SKM-1 (cell line): Measurements from ENCODE around the gene SH3BGR.

ENCODE experiments used
- DNase-seq: peaks from one replicate; lab custom pipeline; 2025; ENCODE audit not compliant: unreplicated experiment; lab: John Stamatoyannopoulos, UW

SH3BGR gene

DNA sequence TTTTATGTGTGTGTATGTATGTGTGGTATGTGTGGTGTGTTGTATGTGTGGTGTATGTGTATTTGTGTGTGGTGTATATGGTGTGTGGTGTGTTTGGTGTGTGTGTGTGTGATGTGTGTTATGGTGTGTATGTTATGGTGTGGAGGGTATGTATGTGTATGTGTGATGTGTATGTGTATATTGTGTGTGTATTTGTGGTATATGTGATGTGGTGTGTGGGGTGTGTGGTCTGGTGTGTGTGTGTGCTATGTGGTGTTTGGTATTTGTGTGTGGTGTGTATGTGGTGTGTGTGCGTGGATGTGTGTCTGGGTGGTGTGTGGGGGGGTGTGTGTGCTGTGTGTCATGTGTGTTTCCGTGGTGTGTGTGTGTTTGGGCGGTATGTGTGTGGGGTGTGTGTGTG is 59.3 kb downstream of the SH3BGR start:
- DNase-seq = no peak

DNA sequence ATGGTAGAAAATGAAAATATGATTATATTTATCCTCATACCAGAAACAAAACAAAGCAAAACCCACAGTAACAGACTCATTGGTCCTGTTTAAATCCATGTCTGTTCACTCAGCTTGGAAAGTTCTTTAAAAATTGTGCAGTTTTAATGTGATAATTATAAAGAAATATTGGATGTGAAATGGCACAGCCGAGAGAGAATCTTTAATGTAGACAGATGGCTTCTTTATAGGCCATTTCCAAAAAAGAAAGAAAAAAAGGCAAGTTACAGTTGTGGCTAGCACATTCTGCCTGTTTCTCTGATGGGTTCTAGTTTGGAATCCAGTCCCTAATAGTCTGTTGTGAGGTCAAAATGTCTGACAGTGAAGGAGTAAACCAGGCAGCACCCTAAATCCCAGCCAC is 62.0 kb downstream of the SH3BGR start:
- no peak for DNase-seq

- DNase-seq = no peak
Observed at GRCh38 chr21:39515684-39516472, 64.1 kb downstream of the SH3BGR start.

GRCh38 chr21:39518055-39518846 is 66.5 kb downstream of the SH3BGR start:
- peak; percentile 53 for DNase-seq

- DNase-seq = no peak
Observed at GRCh38 chr21:39518847-39519210, 67.1 kb downstream of the SH3BGR start.

GRCh38 chr21:39519835-39520234 is 68.1 kb downstream of the SH3BGR start:
- DNase-seq = no peak

GRCh38 chr21:39523399-39523798 is 71.6 kb downstream of the SH3BGR start:
- no peak for DNase-seq

- no peak for DNase-seq
Observed at GRCh38 chr21:39523915-39524314, 72.1 kb downstream of the SH3BGR start.

DNA sequence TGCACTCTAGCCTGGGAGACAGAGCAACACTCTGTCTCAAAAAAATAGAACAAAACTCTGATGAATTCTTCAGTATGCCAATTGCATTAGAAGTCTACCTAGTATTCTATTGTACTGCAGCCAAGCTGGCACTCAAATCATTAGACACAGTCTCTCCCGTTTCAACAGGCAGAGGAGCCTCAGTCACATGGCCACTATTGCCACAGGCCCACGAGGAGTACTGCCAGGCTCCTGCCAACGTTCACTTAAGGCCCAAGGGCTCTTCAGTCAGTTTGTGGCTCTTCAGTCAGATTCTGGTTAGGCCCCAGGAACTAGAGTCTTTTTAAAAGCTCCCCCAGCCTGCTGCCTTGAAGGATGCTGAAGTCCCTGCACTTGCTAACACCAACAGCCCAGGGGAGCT is 73.4 kb downstream of the SH3BGR start:
- no peak for DNase-seq

GRCh38 chr21:39525601-39526000 is 73.8 kb downstream of the SH3BGR start:
- DNase-seq = no peak

GRCh38 chr21:39527067-39527595 is 75.4 kb downstream of the SH3BGR start:
- no peak for DNase-seq

DNA sequence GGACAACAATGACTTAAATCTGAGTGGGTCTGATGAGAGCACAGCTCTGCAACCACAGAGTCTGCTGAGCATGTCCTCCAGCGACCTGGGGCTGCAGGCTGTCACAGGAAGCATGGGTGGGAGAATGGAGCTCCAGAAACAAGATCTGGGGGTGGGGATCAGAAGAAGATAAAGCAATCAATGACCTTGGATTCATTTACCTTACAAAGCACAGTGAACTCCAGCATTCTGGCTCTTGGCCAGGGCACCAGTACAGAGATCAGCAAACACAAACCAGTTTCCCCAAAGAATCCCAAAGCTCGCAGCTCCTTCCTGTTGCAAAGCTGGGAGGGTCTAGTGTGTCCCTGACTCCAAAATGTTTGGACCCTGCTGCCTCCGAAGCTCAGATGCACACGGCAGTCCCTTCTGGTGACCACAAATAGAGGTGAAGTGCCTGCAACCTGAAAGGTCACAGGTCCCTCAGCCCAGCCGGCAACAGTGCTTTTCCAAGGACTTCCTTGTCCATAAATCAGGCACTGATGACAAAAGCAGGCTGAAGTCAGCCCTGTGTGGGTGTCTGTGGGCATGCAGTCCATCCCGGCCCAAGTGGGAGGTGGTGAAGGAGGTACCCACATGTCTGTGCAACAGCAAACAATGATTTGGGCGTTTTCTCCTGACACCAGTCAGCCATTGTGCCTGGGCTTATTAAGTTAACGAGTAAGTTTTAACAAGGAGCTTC is 76.1 kb downstream of the SH3BGR start:
- DNase-seq = no peak

GRCh38 chr21:39529026-39529425 is 77.3 kb downstream of the SH3BGR start:
- DNase-seq = no peak

GRCh38 chr21:39531064-39531463 is 79.3 kb downstream of the SH3BGR start:
- DNase-seq = no peak

DNA sequence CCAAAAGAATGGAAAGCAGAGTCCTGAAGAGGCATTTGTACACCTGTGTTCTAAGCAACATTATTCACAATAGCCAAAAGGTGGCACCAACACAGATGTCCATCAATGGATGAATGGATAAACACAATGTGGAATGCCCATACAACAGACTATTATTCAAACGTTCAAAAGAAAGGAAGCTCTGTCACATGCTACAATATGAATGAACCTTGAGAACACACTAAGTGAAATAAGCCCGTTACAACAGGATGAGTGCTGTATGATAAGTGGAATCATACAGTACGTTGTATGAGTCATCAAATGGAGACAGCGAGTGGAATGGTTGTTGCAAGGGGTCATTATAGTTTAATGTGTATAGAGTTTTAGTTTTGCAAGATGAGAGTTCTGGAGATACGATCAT is 80.1 kb downstream of the SH3BGR start:
- DNase-seq = no peak

DNA sequence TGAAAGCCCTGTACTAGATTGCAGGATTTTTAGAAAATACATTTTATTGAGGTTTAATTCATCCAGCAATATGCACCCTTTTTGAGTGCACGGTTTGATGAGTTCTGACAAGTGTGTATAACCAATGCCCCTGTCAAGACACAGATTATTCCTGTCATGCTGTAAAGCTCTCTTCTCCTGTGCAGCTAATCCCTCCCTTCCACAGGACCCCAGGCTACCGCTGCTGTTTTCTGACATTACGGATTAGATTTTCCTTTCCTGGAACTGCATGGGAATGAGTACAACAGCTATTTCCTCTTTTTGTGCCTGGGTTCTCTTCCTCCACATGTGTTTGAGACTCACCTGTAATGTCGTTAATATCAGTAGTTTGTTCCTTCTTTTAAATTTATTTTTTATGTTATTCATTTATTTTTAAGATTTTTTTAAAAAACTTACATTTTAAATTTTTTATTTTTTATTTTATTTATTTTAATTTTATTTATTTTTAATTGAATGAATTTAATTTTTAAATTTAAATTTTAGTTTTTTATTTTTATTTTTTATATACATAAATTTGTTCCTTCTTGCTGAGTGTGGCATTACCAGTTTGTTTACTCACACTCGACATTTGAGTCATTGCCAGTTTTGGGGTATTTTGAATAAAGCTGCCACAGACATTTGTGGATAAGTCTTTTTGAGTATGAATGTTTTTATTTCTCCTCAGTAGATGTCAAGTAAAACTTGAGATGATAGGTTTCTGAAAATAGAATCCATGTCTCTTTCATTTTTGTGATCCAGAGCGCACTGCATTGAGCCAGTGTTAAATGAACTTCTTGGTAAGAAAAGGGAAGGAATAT is 82.0 kb downstream of the SH3BGR start:
- DNase-seq = no peak

DNA sequence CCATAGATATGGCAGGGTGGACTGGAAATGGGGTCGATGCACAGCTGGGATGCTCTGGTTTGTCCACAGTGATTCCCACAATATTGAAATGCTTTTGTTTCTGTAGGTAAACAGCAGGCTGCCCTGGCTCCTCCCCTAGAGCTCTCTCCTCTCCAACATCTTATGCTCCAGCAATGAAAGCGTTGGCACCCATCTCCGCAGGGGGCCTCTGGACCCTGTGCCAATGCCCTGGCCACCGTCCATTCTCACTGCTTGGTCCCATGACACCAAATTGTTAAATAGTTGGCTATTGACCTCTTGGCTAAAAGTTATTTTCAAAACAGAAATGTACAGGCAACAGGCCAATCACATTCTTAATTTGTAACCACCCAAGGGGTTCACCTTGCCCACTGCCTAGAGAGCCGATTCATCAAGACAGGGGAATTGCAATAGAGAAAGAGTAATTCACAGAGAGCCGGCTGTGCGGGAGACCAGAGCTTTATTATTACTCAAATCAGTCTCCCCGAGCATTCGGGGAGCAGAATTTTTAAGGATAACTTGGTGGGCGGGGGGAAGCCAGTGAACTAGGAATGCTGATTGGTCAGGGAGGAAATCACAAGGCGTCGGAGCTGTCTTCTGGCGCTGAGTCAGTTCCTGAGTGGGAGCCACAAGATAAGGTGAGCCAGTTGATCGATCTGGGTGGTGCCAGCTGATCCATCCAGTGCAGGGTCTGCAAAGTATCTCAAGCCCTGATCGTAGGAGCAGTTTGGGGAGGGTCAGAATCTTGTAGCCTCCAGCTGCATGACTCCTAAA is 84.1 kb downstream of the SH3BGR start:
- DNase-seq = no peak

DNA sequence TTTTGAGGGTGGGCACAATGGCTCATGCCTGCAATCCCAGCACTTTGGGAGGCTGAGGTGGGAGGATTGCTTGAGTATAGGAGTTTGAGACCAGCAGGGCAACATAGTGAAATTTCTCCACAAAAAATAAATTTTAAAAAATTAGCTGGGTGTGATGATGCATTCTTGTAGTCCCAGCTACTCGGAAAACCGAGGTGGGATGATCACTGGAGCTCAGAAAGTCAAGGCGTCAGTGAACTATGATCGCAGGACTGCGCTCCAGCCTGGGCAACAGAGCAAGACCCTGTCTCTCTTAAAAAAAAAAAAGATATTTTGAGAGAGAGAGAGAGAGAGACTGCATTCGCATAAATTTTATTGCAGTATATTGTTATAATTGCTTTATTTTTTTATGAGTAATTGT is 85.1 kb downstream of the SH3BGR start:
- DNase-seq = no peak

DNA sequence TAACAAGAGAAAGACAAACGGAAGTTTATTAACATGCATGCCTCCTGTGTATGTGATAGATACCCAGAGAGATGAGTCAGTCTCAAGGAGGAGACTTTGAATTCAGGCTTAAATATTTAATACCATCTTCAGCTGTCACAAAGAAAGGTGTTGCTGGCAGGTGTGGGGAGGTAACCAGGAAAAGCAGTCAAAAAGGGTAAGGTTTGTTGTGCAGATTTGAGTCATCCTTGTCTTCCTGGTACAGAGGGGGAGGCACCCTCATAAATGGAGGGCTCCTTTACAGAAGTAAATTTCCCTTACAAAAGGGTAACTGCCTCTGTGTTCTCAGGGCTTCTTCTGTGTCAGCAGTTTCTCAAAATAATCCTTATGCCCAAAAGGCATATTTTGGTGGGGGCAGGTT is 85.8 kb downstream of the SH3BGR start:
- DNase-seq = no peak

- no peak for DNase-seq
Observed at GRCh38 chr21:39538453-39539042, 86.8 kb downstream of the SH3BGR start.
